GM12891 (cell line): ENCODE data around the gene SLC5A12.

Source experiments
- POLR2A ChIP-seq: IDR thresholded peaks from 2 replicates; pipeline ENCODE4 v1.6.1; 2011; ENCODE audit warnings: low read depth, low read length, control low read depth
- POLR2AphosphoS5 ChIP-seq: IDR thresholded peaks from 2 replicates; pipeline ENCODE4 v1.6.1; 2011; ENCODE audit warnings: low read depth, low read length, control low read depth
- TAF1 ChIP-seq: IDR thresholded peaks from 2 replicates; pipeline ENCODE4 v1.6.1; 2011; ENCODE audit warnings: low read depth, low read length, control low read depth

GRCh38 chr11:26762089-26762488, 40.2 kb upstream of the SLC5A12 start:
- TF ChIP-seq TAF1 = no peak
- TF ChIP-seq POLR2A = no peak
- no peak for TF ChIP-seq POLR2AphosphoS5
